NCI-H524 treated with DMSO at 0.1 percent for 48 hours (cell line): ENCODE results near the gene ASCC2.
A peak's percentile ranks its signal among the peaks of the same experiment; 100 is the strongest.
"Not testable (repeated sequence)": the region's sequence is repeated elsewhere in the genome, so short reads cannot be mapped to it uniquely, and the experiment has no call there.

ENCODE experiments used
- DNase-seq: peaks from one replicate; lab custom pipeline; 2025; lab: John Stamatoyannopoulos, UW

Gene ASCC2

DNA sequence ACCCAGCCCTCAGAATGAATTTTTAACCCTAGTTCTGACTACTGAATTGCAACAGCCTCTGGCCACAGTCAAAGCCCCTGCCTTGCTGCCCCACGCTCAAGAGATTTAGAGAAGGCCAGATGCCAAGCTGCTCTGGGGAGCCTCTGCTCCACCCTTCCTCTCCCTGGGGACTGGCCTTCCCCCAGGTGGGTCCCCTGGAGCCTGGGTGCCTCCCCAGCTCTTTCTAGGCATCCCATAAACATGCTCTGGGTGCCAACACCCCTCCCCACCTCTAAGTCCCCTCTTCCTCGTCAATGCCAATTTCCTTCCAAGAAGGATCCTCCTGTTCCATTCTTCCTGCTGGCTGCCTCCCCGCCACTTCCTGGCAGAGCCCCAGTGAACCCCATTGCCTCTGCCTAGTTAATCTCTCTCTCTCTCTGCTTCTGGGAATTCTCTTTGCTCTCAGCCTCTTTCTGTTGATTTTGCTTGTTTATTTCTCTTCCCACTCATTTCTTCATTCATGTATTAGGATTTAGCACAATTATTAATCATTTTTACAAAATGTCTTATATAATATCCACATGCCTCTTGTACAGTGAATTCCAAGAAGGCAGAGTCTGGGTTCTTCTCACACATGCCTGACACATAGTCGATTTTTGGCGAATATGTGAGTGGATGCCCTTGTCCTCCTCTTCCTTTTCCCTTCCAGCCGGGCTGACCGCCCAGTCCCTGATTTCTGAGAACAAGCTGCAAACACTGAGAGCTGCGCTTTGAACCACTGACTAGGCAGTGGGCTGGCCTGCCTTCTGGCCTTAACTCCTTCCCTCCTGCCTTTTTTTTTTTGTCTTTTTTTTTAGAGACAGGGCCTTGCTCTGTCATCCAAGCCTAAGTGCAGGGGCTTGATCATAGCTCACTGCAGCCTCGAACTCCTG lies 53.4 kb downstream of the ASCC2 start:
- DNase-seq = no peak

DNA sequence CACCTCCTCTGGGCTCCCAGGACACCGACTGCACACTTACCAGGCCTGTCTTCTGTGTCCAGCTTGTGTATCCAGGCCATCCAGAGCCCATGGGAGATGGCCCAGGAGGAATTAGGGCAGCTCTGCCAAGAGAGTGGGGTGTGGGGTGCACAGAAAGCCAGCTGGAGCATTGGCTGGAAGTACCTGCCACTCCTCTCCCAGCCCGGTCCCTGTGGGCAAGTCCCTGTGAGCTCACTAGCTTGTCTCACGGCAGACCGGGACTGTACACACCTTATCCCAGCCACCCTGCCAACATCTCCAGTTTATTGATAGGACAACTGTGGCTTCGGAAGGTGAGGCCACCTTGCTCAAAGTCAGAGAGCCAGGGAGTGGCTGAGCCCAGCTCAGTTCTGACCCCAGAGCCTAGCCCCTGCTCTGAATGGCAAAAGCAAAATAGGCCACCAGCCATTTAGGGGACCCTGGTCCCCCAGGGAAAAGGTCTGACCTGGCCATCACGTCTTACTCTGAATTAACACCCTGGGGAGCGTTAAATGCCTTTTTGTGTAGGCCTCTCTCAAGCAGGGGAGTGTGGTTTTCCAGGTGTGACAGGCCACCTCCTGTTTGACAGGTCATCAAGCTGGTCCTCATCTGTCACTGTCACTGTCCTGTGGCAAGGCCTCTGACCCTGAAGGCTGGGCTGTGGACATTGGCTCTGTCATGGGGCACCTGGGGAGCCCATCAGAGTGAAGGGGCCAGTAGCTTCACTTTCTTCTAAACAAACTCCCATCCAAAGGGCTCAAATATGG lies 55.8 kb downstream of the ASCC2 start:
- no peak for DNase-seq

DNA sequence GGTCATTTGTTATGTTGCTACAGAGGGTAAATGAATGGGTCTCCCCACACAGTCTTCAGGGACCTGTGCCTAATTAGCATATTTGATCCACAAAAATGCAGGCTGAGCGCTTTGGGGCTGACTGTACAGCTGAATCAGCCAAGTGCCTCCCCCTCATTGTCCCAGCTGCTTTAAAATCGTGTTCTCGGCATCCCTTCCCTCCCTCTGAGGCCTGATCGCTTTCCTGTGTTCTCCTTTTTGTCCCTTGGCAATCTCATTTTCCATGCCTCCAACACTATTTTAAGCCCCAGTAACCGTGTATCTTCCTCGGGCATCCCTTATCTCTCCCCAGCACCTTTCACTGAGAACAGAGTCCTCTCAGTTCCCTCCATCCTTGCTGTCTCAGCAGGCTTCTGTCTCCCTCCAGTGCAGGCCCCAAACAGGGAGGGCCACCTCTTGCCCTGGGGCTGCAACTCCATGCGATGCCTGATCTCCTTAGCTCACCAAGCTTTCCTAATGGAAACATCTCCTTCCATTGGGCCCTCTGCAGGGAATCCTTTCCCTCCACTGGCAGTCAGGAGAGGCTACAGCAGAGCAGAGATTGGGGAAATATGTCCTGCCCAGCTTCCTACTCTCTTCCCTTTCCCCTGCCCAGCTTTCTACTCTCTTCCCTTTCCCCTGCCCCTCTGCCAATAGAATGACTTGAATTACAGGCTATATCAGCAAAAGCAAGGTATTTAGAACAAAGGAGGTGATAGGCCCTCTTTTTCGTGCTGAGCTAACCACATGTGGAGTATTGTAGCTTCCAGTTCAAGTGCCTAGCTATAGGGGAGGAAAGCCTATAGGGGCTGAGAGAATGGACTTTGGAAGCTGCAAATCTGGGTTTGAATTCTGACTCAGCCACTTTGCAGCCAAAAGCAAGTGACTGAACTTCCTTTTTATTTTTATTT lies 57.1 kb downstream of the ASCC2 start:
- no peak for DNase-seq

DNA sequence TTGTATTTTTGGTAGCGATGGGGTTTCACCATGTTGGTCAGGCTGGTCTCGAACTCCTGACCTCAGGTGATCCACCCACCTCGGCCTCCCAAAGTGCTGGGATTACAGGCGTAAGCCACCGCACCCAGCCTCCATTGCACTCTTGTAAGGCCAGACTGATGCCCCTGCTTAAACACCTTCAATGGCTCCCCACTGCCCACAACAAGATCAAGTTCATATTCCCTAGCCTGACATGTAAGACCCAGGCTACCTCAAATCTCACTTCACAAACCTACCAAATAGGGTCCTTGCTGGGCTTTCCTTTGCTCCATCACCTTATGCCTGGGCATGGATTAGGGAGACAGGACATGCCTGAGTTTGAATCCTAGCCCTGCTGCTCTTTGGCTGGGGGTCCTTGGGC lies 57.9 kb downstream of the ASCC2 start:
- no peak for DNase-seq

DNA sequence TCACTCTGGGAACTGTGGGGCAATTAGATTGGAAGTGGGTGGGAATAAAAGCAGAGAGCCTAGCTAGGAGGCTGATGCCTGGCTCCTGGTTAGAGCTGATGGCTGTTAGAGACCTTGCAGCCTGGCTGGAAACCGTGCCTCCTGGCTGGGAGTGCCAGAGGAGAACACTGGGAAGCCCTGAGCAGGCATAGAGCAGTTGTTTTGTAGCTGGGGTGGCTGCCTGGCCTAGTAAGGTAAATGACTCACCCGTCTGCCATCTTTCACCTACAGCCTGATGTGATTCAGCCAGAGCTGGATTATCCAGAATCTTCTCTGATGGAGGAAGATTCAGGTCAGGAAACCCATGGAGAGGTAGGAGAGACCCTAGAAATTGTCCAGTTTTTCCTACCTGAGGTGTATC lies 64.8 kb downstream of the ASCC2 start:
- DNase-seq = no peak

DNA sequence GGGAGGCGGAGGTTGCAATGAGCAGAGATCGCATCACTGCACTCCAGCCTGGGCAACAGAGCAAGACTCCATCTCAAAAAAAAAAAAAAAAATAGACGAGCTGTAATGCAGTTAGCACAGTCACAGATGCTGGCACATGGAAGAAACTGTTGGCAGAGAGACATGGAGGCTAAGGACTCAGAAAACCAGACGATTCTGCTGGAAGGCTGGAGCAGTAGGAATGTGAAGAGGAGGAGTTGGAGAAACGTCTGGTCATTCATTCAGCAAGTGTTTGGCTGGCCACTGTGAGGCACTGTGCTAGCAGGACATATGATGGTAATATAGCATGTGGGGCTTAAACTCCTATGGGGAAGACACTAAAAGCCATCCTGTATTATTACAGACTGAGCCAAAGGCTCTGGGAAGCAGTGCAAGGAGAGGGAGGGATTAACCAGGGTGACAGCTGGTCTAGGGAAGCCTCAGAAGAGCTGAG lies 65.9 kb downstream of the ASCC2 start:
- peak; percentile 99 for DNase-seq

DNA sequence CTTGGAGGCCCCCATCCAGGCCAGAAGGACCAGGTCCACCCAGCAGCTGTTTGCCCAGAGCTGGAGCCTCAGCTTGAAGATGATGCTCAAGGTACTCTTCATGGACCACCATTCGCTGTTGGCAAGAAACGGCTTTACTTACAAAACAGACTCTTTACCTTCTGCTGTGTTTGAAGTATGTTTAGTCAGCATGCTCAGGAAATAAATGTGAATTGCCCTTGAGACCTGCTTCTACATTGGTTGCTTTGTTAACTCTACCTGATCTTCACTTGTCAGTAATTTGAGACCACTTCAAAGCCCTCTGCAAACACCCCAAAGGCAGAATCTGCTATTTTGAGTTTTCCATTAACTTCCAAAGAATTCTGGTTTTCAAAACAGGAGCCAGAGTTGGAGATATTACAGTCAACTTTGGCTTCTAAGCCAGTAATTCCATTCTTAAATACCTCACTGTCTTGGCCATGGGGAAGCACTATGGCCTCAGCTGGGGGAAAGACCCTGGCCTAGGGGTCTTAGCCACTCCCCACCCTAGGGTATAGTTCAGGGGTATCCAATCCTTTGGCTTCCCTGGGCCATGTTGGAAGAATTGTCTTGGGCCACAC lies 68.3 kb downstream of the ASCC2 start:
- DNase-seq = no peak

DNA sequence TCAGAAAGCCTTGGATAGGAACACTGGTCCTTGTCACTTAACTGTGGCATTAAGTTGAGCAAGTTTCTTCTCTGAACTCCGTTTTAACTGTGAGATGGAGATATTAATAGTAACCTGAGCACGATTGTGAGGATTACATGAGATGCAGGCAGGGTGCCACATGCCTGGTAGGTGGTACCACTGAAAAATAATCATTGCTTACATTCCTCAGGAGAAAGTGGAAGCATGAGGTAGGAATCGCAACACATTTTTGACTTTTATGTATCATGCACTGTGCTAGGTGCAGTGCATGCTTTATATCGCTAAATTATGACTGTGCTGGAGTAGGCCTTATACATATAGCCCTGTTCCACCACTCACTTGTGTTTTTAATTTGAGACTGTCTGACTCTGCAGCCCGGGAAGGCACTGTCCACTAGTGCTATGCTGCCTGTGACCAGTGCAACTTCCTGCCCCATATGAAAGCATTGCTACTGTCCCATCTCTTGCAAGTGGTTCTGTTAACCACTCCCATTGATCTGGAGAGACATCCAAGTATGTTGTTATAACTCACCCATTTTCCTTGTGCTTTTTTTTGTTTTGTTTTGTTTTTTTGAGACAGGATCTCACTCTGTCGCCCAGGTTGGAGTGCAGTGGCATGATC lies 69.9 kb downstream of the ASCC2 start:
- no peak for DNase-seq

DNA sequence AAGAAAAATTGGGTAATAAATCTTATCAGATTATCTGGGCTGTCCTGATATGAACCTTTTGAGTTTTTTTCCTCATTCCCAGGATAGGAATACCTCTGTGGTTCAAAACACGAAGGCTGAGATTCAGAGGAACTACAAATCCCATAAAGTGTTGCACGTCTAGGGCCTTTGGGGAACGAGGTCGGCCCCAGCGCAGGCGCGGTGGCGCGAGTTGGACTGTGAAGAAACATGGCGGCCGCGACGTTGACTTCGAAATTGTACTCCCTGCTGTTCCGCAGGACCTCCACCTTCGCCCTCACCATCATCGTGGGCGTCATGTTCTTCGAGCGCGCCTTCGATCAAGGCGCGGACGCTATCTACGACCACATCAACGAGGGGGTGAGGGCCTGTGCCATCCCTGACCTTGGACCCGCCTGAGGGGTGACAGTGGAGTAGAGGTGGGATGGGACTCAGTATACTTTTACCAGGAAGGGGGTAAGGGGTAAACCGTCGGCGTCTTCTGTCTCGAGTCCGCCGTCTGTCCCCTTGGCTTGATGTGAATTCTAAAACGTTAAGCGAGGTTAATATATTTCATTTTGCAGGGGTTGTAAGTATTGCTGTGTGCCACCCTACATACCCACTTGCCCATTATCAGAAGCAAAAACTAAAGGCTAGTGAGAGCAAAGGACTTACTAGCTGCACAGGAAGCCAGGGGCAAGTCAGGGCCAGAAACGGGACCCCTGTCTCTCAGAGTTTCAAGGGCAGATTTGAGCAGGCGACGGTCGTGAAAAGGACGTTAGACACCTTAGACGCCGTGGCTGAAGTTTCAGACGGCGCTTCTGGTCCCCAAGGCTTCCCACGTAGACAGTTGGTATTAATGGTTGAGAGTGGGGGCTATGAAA lies 70.7 kb downstream of the ASCC2 start, which contains the start of gene UQCR10:
UQCR10 (plus strand) TSS at position 199 of the 881 bp plus-strand sequence; CDS start at position 229, 30 bp downstream.
- DNase-seq = peak; percentile 59

DNA sequence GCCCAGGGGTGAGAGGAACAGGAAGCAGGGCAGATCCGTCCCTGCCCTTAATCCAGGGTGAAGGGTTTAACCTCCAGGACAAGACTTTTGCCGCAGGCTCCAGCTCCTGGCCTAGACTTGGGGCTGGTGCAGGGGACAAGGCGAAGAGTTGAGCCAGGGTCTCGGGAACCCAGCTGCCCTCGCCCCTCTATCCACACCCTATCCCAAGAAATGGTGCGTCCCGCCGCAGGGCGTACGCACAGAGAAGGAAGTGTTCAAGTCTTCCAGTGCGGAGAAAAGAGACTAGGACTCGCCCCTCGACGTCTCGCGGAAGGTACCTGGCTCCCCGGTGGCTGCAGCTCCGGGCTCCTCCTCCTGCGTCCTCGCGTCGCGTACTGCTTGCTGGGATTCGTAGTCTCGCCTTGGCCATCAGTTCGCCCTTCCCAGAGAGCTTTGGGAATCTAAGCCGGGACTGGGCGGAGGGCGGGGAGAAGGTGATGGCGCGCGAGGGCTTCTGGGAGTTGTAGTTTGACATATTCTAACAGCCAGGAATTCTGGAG lies 71.4 kb downstream of the ASCC2 start, which contains the start of gene ZMAT5:
ZMAT5 (minus strand) TSS at position 376 of the 539 bp plus-strand sequence. CDS start 18,463 bp downstream, outside the sequence.
- DNase-seq = peak; percentile 82

DNA sequence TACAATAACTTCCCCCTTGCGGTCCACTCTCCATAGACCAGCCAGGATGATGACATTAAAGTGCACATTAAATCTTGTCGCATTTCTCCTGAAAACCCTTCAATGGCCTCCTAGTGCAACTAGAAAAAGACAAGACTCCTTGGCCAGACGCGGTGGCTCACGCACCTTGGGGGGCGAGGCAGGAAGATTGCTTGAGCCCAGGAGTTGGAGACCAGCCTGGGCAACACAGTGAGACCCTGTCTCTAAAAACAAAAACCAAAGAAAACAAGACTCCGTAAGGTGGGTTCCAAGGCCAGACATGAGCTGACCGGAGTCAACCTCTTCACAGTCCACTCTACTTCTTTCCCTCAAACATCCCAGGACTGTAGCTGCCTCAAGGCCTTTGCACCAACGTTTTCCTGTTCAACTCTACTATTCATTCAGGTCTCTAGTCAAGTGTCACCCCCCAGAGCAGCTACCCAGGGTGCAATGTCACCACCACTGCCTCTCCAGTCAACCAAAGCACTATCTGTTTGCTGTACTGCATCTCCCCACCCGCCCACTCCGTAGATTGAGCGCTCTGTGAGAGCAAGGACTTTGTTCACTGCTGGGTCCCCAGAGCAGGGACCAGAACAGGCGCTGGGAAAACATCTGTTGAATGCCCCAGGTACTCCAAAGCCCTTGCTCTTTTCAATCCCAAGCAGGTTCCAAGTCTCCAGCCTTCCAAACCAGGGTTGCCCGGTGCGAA lies 72.0 kb downstream of the ASCC2 start:
- DNase-seq = no peak

DNA sequence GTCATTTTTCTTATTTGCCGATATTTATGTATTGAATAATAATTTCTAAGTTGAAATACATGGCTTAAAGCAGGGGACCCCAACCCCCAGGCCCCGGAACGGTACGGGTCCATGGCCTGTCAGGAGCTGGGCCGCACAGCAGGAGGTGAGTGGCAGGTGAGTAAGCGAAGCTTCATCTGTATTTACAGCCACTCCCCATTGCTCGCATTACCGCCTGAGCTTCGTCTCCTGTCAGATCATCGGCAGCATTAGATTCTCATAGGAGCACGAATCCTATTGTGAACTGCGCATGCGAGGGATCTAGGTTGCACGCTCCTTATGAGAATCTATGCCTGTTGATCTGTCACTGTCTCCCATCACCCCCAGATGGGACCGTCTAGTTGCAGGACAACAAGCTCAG lies 75.8 kb downstream of the ASCC2 start:
- no peak for DNase-seq

DNA sequence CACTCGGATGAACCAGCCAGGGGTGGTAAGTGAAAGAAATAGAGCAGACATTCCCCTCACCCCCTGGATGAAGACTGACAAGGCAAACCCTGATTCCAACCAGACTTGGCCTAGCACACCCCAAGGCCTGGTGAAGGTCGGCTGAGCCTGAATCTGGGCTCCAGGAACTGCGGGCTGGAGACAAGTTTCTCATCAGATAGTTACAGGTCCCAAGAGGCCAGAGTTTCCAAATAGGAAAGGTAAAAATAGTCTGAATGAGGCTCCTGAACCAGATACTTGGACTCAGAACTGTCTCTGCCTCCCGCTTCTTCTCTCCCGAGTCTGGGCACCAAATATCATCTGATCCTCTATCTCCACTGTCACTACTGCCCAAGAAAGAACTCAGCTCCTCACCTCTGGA lies 79.1 kb downstream of the ASCC2 start:
- no peak for DNase-seq

DNA sequence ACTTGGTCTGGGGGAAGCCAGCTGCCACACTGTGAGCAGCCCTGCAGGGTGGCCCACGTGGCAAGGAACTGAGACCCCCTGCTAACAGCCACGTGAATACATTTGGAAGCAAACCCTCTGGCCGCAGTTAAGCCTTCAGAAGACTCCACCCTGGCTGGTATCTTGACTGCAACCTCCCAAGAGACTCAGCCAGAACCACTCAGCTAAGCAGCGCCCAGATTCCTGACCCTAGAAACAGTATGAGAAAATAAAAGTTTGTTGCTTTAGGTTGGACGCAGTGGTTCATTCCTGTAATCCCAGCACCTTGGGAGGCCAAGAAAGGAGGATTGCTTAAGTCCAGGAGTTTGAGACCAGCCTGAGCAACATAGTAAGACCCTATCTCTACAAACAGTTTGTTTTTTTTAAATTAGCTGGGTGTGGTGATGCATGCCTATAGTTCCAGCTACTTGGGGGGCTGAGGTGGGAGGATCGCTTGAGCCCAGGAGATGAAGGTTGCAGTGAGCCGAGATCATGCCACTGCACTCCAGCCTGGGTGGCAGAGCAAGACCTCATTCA lies 79.9 kb downstream of the ASCC2 start:
- DNase-seq = no peak

DNA sequence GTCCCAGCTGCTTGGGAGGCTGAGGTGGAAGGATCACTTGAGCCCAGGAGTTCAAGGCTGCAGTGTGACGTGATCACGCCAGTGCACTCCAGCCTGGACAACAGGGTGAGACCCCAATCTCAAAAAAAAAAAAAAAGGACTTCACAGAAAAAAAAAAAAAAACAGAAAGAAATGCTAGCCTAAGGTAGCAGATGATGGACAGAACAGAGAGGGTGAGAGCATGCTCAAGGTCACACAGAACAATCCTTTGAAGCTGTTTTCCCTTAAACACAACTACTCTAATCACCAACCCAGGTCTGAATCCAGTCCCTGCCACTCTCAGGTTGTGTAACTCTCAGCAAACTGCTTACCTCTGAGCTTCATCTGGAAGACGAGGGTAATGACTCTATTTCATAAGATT lies 81.0 kb downstream of the ASCC2 start:
- no peak for DNase-seq

DNA sequence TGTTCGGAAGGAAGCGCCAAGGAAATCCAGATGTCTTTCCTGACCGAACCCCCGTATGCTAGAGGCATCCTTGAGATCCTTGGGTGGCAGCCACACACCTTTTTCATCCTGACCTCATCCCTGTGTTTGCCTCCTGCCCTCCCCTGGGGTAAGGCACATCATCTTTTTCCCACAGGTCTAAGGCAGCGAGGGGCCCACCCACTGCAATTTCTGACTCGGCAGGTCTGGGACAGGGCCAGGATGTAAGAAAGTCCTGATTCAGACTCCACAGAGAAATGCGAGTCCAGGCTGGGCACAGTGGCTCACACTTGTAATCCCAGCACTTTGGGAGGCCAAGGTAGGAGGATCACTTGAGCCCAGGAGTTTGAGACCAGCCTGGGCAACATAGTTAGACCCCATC lies 81.7 kb downstream of the ASCC2 start:
- DNase-seq = no peak

DNA sequence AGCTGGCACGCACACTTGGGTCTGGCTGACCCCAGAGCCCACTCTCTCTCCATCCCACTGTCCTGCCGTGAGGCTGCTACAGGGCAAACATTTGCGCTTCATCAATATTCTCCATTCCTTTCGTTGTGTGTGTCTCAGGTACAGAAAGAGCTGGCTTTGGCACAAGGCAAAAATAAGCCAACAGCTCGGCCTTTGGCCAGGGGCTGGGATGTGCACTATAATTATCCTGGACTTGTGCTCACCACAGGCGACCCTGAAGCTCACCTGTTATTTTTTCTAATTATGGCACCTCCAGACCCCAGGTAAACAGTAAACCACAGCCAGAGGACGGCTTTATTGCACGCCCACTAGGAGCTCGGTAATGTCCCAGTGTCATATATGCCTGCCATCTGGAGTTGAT lies 82.2 kb downstream of the ASCC2 start:
- no peak for DNase-seq

DNA sequence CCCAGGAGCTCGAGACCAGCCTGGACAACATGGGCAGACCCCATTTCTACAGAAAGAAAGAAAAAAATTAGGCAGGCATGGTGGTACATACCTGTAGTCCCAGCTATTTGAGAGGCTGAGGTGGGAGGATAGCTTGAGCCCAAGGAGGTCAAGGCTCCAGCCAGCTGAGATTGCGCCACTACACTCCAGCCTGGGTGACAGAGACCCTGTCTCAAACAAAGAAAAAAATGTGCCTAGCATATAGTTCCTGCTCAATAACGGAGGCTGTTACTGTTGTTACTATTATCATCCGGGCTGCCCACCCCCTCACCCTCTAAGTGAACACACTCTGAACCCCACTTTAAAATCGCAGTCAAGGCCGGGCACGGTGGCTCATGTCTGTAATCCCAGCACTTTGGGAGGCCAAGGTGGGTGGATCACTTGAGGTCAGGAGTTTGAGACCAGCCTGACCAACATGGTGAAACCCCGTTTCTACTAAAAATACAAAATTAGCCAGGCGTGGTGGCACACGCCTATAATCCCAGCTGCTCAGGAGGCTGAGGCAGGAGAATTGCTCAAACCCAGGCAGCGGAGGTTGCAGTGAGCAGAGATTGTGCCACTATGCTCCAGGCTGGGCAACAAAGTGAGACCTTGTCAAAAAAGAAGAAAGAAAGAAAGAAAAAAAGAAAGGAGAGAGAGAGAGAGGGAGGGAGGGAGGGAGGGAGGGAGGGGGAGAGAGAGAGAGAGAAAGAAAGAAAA lies 83.2 kb downstream of the ASCC2 start:
- not testable (repeated sequence) for DNase-seq
